Measurements from ENCODE around the gene PRAMEF11. TPM values are rescaled to one million over a fixed set of nuclear protein-coding genes. Genes with fewer than 3 reads are reported as not detected.

PRAMEF11 gene
- total and polyA plus RNA-seq, 12 donors = not detected

DNA sequence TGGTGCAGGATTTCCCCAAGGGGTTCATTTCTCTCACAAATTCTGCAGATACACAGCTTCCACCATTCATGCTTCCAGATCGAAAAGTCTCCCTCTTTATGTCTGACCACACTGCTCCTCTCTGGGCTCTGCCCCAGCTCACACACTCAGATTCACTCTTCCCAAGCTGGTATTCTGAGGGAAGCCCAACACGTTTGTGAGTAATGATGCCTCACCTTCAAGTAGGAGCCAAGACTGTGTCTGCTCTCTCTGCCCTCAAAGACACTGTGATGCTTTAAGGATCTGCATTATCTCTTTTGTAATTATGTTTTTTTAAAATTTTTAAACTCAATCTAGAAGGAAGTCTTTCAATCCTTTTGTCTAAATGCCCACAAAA, 19.8 kb downstream of the PRAMEF11 start:
- TF ChIP-seq, protein P1, sequence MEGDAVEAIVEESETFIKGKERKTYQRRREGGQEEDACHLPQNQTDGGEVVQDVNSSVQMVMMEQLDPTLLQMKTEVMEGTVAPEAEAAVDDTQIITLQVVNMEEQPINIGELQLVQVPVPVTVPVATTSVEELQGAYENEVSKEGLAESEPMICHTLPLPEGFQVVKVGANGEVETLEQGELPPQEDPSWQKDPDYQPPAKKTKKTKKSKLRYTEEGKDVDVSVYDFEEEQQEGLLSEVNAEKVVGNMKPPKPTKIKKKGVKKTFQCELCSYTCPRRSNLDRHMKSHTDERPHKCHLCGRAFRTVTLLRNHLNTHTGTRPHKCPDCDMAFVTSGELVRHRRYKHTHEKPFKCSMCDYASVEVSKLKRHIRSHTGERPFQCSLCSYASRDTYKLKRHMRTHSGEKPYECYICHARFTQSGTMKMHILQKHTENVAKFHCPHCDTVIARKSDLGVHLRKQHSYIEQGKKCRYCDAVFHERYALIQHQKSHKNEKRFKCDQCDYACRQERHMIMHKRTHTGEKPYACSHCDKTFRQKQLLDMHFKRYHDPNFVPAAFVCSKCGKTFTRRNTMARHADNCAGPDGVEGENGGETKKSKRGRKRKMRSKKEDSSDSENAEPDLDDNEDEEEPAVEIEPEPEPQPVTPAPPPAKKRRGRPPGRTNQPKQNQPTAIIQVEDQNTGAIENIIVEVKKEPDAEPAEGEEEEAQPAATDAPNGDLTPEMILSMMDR (IDR thresholded peaks at IDR 0.05) = no peak
- no peak for TF ChIP-seq POLR2A (IDR thresholded peaks at IDR 0.05)
- 40 to 53% (median 52%) methylated on average over 2 of the region's 2 CpGs for WGBS, 4 donors
- DNase-seq = no peak
- no peaks in the 10 kb centered on the region for H3K9me3 ChIP-seq (replicated peaks in 1 of 3)
- intact Hi-C loops (cut with DNase I) = no loop called here
- H3K27ac ChIP-seq = no peak overlapping the region
- H3K36me3 ChIP-seq (replicated peaks in 1 of 2) = no peaks in the 10 kb centered on the region
- no peaks in the 10 kb centered on the region for H3K4me1 ChIP-seq (replicated peaks in 1 of 2)
- no peak overlapping the region for H3K4me3 ChIP-seq
- no peaks in the 10 kb centered on the region for H3K27me3 ChIP-seq

DNA sequence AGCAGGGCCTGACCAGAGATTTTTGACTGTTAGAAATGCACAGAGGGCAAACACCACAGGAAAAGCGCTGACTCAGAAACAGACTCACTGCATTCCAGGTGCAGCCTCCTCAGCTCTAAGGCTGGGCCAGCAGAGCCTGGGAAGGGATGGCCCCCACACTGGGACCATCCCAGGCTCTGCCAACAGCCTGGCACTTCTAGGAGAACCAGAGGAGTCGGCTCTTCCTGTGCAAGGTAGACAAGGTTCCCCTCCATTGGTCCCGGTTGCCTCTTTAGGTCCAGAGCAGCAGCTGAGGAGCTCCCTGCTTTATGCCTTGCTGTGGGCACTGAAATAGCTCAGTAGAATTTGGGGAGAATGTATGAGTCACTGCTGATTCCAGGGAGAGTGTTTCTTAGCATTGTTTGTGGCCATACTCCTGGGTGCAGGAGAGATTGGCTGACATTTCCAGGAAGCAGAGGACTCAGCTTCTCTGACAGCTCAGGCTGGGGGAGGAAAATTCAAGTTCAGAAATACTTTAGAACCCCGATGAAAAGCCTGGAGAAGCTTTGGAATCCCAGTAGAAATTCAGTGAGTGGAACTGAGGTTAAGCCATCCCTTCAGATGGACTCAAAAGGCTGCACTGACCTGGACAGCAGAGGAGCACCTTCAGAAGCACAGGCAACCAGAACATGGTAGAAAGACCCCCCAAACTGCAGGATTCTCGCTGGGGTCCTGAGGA, 20.4 kb downstream of the PRAMEF11 start:
- Histone ChIP-seq H3K9me3 (replicated peaks in 1 of 3) (no peaks in the 10 kb centered on the region), H3K4me1 (replicated peaks in 1 of 2) (no peaks in the 10 kb centered on the region), H3K27ac (no peak overlapping the region), H3K36me3 (replicated peaks in 1 of 2) (no peaks in the 10 kb centered on the region), H3K4me3 (no peak overlapping the region), H3K27me3 (no peaks in the 10 kb centered on the region)
- TF ChIP-seq POLR2A (IDR thresholded peaks at IDR 0.05) = no peak
- TF ChIP-seq, protein P1 (IDR thresholded peaks at IDR 0.05) = no peak
- no peak for DNase-seq
- WGBS, 4 donors = 48 to 70% (median 67%) methylated on average over 2 to 5 of the region's 5 CpGs
- intact Hi-C loops (cut with DNase I) = no loop called here

DNA sequence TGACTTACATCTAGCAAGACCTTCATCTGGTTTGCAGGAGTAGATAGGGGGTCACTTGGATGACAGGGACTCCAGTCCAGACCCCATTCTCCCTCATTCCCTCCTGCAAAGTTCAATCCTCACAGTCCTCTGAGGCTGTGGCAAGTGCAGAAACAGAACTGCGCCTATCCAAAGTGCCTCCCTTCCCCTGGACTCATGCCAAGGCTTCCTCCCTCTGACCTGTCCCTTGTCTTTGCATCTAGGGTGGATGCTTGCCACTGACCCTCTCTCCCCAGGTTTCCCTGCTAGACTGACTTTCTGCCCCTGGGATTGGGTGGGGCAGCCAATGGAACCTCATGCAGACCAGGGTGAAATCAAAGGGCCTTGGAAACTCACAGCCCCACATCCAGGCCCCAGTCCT, 21.3 kb downstream of the PRAMEF11 start:
- H3K27ac ChIP-seq = no peak overlapping the region
- H3K27me3 ChIP-seq = no peaks in the 10 kb centered on the region
- TF ChIP-seq POLR2A (IDR thresholded peaks at IDR 0.05) = no peak
- TF ChIP-seq, protein P1 (IDR thresholded peaks at IDR 0.05) = no peak
- intact Hi-C loops (cut with DNase I) = no loop called here
- H3K4me1 ChIP-seq (replicated peaks in 1 of 2) = no peaks in the 10 kb centered on the region
- no peak overlapping the region for H3K4me3 ChIP-seq
- no peaks in the 10 kb centered on the region for H3K9me3 ChIP-seq (replicated peaks in 1 of 3)
- H3K36me3 ChIP-seq (replicated peaks in 1 of 2) = no peaks in the 10 kb centered on the region
- DNase-seq = no peak
- WGBS, 4 donors = 75 to 90% (median 80%) methylated on average over 1 of the region's 1 CpG; no CpG with 5 or more reads in 1 of the 4 donors

DNA sequence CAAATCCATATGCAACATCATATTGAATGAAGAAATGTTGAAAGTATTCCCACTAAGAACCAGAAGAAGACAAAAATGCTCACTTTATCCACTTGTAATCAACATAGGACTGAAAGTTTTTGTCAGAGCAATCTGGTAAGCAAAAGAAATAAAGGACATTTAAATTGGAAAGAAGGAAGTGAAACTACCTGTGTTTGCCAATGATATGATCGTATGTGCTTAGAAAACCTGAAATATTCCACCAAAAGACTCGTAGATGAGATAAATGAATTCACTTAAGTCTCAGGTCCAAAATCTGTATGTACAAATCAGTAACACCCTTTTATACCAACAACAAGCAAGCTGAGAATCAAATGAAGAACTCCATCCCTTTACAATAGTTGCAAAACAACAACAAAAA, 31.5 kb downstream of the PRAMEF11 start:
- 57 to 76% (median 63%) methylated on average over 2 of the region's 2 CpGs for WGBS, 4 donors
- Histone ChIP-seq H3K4me3 (no peak overlapping the region), H3K27ac (no peak overlapping the region), H3K4me1 (replicated peaks in 1 of 2) (no peaks in the 10 kb centered on the region), H3K27me3 (no peaks in the 10 kb centered on the region), H3K9me3 (replicated peaks in 1 of 3) (no peaks in the 10 kb centered on the region), H3K36me3 (replicated peaks in 1 of 2) (no peaks in the 10 kb centered on the region)
- TF ChIP-seq, protein P1 (IDR thresholded peaks at IDR 0.05) = no peak
- TF ChIP-seq POLR2A (IDR thresholded peaks at IDR 0.05) = no peak
- intact Hi-C loops (cut with DNase I) = no loop called here
- no peak for DNase-seq

All from adrenal gland (tissue), 12 donors.